OCI-M1 (cell line): ENCODE results near the gene CWH43.
"Not testable (repeated sequence)": the region's sequence is repeated elsewhere in the genome, so short reads cannot be mapped to it uniquely, and the experiment has no call there.

Experiments
- DNase-seq: peaks from one replicate; lab custom pipeline; 2025; lab: John Stamatoyannopoulos, UW

CWH43 gene

GRCh38 chr4:49097071-49097470 is 111.0 kb downstream of the CWH43 start:
- DNase-seq, result not testable (repeated sequence)

- DNase-seq, result not testable (repeated sequence)
These were observed 111.4 kb downstream of the CWH43 start for GRCh38 chr4:49097505-49097904.

- DNase-seq, result not testable (repeated sequence)
These were observed 112.1 kb downstream of the CWH43 start for GRCh38 chr4:49098034-49098759.

GRCh38 chr4:49099831-49100444 is 113.9 kb downstream of the CWH43 start:
- DNase-seq, result not testable (repeated sequence)

GRCh38 chr4:49102344-49102898 is 116.3 kb downstream of the CWH43 start:
- DNase-seq, result not testable (repeated sequence)

GRCh38 chr4:49103436-49104136 is 117.5 kb downstream of the CWH43 start:
- not testable (repeated sequence) for DNase-seq

- DNase-seq, result not testable (repeated sequence)
These were observed 118.3 kb downstream of the CWH43 start for GRCh38 chr4:49104231-49104930.

GRCh38 chr4:49105248-49105904 is 119.3 kb downstream of the CWH43 start:
- not testable (repeated sequence) for DNase-seq

GRCh38 chr4:49107262-49107661 is 121.2 kb downstream of the CWH43 start:
- not testable (repeated sequence) for DNase-seq

- not testable (repeated sequence) for DNase-seq
These were observed 122.3 kb downstream of the CWH43 start for GRCh38 chr4:49108183-49108978.

GRCh38 chr4:49109567-49110166 is 123.6 kb downstream of the CWH43 start:
- not testable (repeated sequence) for DNase-seq

GRCh38 chr4:49110579-49110978 is 124.5 kb downstream of the CWH43 start:
- not testable (repeated sequence) for DNase-seq
